A673 (cell line): ENCODE results near the gene HOXC13. TPM values are rescaled to one million over a fixed set of nuclear protein-coding genes. Genes with fewer than 3 reads are reported as not detected.

Experiments
- BruUV-seq: library from RNA; stranded (reverse); fragments of 400-500 nt; replicated peaks from 2 replicates; lab custom pipeline; 2021; lab: Mats Ljungman, UMichigan
- CTCF ChIA-PET: fragments of 300-600 bp; sonication (Branson Sonifier 250); formaldehyde crosslinking; loops from one replicate; lab custom pipeline; 2022; ENCODE audit warnings: antibody characterized with exemption; lab: Charles Lee
- POLR2A ChIA-PET: fragments of 300-600 bp; sonication (Branson Sonifier 250); formaldehyde crosslinking; loops from one replicate; lab custom pipeline; 2022; ENCODE audit warnings: antibody characterized with exemption; ENCODE audit not compliant: low non-redundant PET; lab: Charles Lee
- DNase-seq: peaks from one replicate; pipeline ENCODE4 v3.0.0-alpha.2; 2015; ENCODE audit warnings: low spot score
- H3K27ac ChIP-seq: fragments of 200-600 bp; sonication (generic); 2 replicates; pipeline ENCODE4 v1.5.1; 2016; ENCODE audit warnings: mixed run types, low read depth, mild to moderate bottlenecking, mixed read lengths, antibody characterized with exemption, low read length; ENCODE audit not compliant: poor library complexity, severe bottlenecking
- H3K27me3 ChIP-seq: fragments of 200-600 bp; sonication (generic); replicated peaks from 2 replicates; pipeline ENCODE4 v1.6.1; 2017; ENCODE audit warnings: mixed run types, low read depth, mild to moderate bottlenecking, mixed read lengths, antibody characterized with exemption, low read length; ENCODE audit not compliant: insufficient read depth, poor library complexity
- H3K36me3 ChIP-seq: fragments of 200-600 bp; sonication (generic); 2 replicates; pipeline ENCODE4 v1.6.1; 2016; ENCODE audit warnings: mixed run types, mild to moderate bottlenecking, mixed read lengths, antibody characterized with exemption, low read length; ENCODE audit not compliant: insufficient read depth, poor library complexity, severe bottlenecking
- H3K4me1 ChIP-seq: fragments of 200-600 bp; sonication (generic); 2 replicates; pipeline ENCODE4 v1.6.1; 2017; ENCODE audit warnings: mixed run types, mild to moderate bottlenecking, mixed read lengths, antibody characterized with exemption, low read length; ENCODE audit not compliant: insufficient read depth, poor library complexity, severe bottlenecking
- H3K4me3 ChIP-seq: fragments of 200-600 bp; sonication (generic); 2 replicates; pipeline ENCODE4 v1.5.1; 2016; ENCODE audit warnings: low read depth, mixed run types, mild to moderate bottlenecking, mixed read lengths, low read length; ENCODE audit not compliant: poor library complexity, severe bottlenecking
- H3K9me3 ChIP-seq: fragments of 200-600 bp; sonication (generic); 2 replicates; pipeline ENCODE4 v1.6.1; 2016; ENCODE audit warnings: mixed run types, low read depth, mild to moderate bottlenecking, mixed read lengths, antibody characterized with exemption, low read length; ENCODE audit not compliant: poor library complexity, severe bottlenecking
- EZH2 ChIP-seq: fragments of 200-600 bp; sonication (generic); IDR thresholded peaks from 2 replicates; pipeline ENCODE4 v1.6.1; 2017; ENCODE audit warnings: borderline replicate concordance, low read depth, mild to moderate bottlenecking, mixed read lengths, antibody characterized with exemption, low read length; ENCODE audit not compliant: poor library complexity, severe bottlenecking
- intact Hi-C: fragments of 100-400 bp; cut with micrococcal nuclease; formaldehyde crosslinking; loops from one replicate; pipeline ENCODE4 v1.10.0; 2022; ENCODE audit not compliant: unreplicated experiment
- total RNA-seq: library from RNA; stranded (reverse); gene quantifications from 2 replicates; pipeline ENCODE4 v1.2.3, GENCODE V29; 2021
- TF ChIP-seq, protein P1 (sequence below): fragments of 300-800, 200-600 bp; sonication (generic); conservative IDR thresholded peaks from 2 replicates; pipeline ENCODE4 v1.5.1; 2017; ENCODE audit warnings: low read depth, mild to moderate bottlenecking, antibody characterized with exemption, low read length, moderate library complexity, mixed read lengths

Gene HOXC13
- total RNA-seq, 1 experiment from 2014 or later: 10.1 TPM

DNA sequence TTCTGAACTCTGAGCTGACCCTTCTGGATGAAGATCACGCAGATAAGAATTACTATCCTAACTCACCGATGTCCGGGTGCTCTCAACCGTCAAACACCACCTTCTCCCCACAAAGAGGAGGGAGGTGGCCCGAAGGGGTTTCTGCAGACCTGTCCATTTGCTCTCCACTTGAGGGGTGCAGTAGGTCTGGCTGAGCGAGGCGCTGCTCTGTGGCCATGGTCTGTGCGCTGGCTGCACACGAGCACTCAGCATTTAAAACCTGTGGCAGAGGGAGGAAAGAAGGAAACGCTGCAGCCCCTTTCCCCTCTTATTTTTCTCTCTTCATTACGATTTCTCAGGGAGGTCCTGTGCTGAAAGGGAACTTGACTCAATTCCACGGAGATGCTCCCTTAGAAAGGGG is 1.5 kb upstream of the HOXC13 start:
- DNase-seq: no peak
- intact Hi-C loops: loop anchor here (5.0 kb wide), 1 partner anchor 155 kb away; no protein-coding TSS in a partner anchor
- POLR2A ChIA-PET: no interaction called here
- Histone ChIP-seq H3K4me3 (no peak overlapping the region), H3K27ac (no peak overlapping the region), H3K27me3 (peaks cover 2% of the 10 kb centered on the region), H3K9me3 (no peaks in the 10 kb centered on the region), H3K36me3 (no peaks in the 10 kb centered on the region), H3K4me1 (peaks cover 13% of the 10 kb centered on the region)
- TF ChIP-seq, protein P1, sequence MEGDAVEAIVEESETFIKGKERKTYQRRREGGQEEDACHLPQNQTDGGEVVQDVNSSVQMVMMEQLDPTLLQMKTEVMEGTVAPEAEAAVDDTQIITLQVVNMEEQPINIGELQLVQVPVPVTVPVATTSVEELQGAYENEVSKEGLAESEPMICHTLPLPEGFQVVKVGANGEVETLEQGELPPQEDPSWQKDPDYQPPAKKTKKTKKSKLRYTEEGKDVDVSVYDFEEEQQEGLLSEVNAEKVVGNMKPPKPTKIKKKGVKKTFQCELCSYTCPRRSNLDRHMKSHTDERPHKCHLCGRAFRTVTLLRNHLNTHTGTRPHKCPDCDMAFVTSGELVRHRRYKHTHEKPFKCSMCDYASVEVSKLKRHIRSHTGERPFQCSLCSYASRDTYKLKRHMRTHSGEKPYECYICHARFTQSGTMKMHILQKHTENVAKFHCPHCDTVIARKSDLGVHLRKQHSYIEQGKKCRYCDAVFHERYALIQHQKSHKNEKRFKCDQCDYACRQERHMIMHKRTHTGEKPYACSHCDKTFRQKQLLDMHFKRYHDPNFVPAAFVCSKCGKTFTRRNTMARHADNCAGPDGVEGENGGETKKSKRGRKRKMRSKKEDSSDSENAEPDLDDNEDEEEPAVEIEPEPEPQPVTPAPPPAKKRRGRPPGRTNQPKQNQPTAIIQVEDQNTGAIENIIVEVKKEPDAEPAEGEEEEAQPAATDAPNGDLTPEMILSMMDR: no peak
- TF ChIP-seq EZH2: no peak
- CTCF ChIA-PET: no interaction called here
- no TSS peak for BruUV-seq

DNA sequence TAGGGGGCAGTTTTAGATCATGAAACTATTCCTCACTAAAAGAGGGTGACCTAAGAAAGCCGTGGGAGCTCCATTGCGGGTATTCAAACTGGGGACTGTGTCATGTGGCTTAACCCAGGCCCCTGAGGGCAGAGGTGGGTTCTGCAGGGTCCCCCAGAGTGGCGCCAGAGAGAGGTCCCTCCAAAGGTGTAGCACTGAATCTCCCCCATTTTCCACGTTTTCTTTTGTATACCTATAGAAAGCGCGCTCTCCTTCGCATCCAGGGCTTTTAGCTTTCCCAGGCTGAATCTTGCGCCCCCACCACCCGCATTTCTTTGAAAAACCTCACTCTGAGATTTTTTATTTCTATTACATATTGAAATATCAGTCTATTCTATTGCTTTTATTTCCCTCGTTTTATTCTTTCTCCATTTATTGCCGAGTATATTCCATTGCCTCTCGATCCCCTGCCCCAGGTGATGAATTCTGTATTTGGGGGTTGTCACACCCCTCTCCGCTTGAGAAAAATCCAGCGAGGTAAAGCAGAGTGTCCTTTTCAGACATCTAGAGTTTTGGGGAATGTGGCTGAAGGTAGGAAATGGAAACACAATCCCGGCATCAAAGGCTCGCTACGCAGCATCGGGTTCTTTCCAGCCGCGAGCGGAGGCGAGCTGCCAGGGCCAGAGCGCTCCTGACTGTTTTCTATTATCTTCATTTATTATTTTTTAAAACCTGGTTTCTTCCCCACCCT is 870 bp upstream of the HOXC13 start:
- H3K27me3 ChIP-seq: no peaks in the 10 kb centered on the region
- intact Hi-C loops: loop anchor here (5.0 kb wide), 1 partner anchor 155 kb away; no protein-coding TSS in a partner anchor
- no peaks in the 10 kb centered on the region for H3K36me3 ChIP-seq
- DNase-seq: no peak
- ChIA-PET CTCF (no interaction called here), POLR2A (no interaction called here)
- H3K9me3 ChIP-seq: no peaks in the 10 kb centered on the region
- peaks cover 13% of the 10 kb centered on the region for H3K4me1 ChIP-seq
- no TSS peak for BruUV-seq
- no peak overlapping the region for H3K27ac ChIP-seq
- H3K4me3 ChIP-seq: peak overlapping the region; percentile 79
- TF ChIP-seq EZH2: no peak
- TF ChIP-seq, protein P1: no peak

DNA sequence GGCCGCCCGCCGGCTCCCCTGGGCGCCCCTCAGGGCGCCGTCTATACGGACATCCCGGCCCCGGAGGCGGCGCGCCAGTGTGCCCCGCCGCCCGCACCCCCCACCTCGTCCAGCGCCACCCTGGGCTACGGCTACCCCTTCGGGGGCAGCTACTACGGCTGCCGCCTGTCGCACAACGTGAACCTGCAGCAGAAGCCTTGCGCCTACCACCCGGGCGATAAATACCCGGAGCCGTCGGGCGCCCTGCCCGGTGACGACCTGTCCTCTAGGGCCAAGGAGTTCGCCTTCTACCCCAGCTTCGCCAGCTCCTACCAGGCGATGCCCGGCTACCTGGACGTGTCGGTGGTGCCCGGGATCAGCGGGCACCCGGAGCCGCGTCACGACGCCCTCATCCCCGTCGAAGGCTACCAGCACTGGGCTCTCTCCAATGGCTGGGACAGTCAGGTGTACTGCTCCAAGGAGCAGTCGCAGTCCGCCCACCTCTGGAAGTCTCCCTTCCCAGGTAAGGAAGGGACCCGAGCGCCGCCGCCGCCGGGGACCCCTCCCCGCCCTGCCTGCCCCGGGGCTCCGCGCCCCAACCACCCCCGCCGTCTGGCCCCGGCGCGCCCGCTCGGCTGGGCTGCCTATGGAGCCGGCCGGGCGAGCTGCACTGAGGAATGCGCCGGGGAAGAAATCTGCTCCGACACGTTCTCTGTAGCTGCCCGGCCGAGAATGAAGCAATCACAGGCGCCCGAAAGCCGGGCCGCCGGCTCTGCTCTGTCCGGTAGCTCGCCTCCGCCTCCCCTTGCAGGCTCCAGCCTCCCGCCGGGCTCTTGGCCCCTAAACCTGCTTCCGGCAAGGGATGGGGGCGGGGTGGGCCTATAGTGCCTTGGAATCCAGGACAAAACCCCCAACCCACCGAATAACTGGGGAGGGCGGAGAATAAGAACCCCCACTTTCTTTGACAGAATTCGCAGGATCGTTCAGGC is 794 bp downstream of the HOXC13 start:
- peak overlapping the region; percentile 70 for H3K27ac ChIP-seq
- H3K27me3 ChIP-seq: no peaks in the 10 kb centered on the region
- H3K36me3 ChIP-seq: no peaks in the 10 kb centered on the region
- POLR2A ChIA-PET: interaction anchor here (0.6 kb wide), 2 partner anchors 11 to 78 kb away, joined by 3 to 4 read pairs; no protein-coding TSS in a partner anchor
- TF ChIP-seq, protein P1: no peak
- TF ChIP-seq EZH2: no peak
- intact Hi-C loops: loop anchor here (5.0 kb wide), 1 partner anchor 157 kb away; no protein-coding TSS in a partner anchor
- peak; percentile 62 for DNase-seq
- H3K9me3 ChIP-seq: no peaks in the 10 kb centered on the region
- no TSS peak for BruUV-seq
- peaks cover 13% of the 10 kb centered on the region for H3K4me1 ChIP-seq
- H3K4me3 ChIP-seq: peak overlapping the region; percentile 79
- CTCF ChIA-PET: no interaction called here
